ENCODE measurements around the gene PKHD1.
"Not testable (repeated sequence)": the region's sequence is repeated elsewhere in the genome, so short reads cannot be mapped to it uniquely, and the experiment has no call there.

The PKHD1 gene

GRCh38 chr6:51856508-51856907, 230.9 kb downstream of the PKHD1 start:
- no peak for DNase-seq (ENCODE audit: low read depth)
- no peak overlapping the region for H3K4me3 ChIP-seq (ENCODE audit: low read depth, low read length)
- TF ChIP-seq MAX (IDR thresholded peaks at IDR 0.05; ENCODE audit: low read depth, low read length) (no peak), MYC (IDR thresholded peaks at IDR 0.05; ENCODE audit: low read depth, low read length) (no peak), POLR2A (IDR thresholded peaks at IDR 0.05; ENCODE audit: extremely low read depth, insufficient read length) (no peak), CTCF (IDR thresholded peaks at IDR 0.05; ENCODE audit: low read depth, low read length) (no peak)

- TF ChIP-seq CTCF (IDR thresholded peaks at IDR 0.05; ENCODE audit: low read depth, low read length) (peak; percentile 66), MAX (IDR thresholded peaks at IDR 0.05; ENCODE audit: low read depth, low read length) (no peak)
- H3K4me3 ChIP-seq (ENCODE audit: low read depth, low read length), result no peak overlapping the region
- peak; percentile 77 for DNase-seq (ENCODE audit: low read depth)
Observed at GRCh38 chr6:51855310-51856082, 231.9 kb downstream of the PKHD1 start.

- TF ChIP-seq CTCF (IDR thresholded peaks at IDR 0.05; ENCODE audit: low read depth, low read length) (no peak), MAX (IDR thresholded peaks at IDR 0.05; ENCODE audit: low read depth, low read length) (no peak), POLR2A (IDR thresholded peaks at IDR 0.05; ENCODE audit: extremely low read depth, insufficient read length) (no peak)
- no peak for DNase-seq (ENCODE audit: low read depth)
- H3K4me3 ChIP-seq (ENCODE audit: low read depth, low read length), result no peak overlapping the region
Observed at GRCh38 chr6:51854876-51855275, 232.5 kb downstream of the PKHD1 start.

- TF ChIP-seq CTCF (IDR thresholded peaks at IDR 0.05; ENCODE audit: low read depth, low read length) (no peak), MYC (IDR thresholded peaks at IDR 0.05; ENCODE audit: low read depth, low read length) (no peak), POLR2A (IDR thresholded peaks at IDR 0.05; ENCODE audit: extremely low read depth, insufficient read length) (no peak), MAX (IDR thresholded peaks at IDR 0.05; ENCODE audit: low read depth, low read length) (no peak)
- no peak for DNase-seq (ENCODE audit: low read depth)
- no peak overlapping the region for H3K4me3 ChIP-seq (ENCODE audit: low read depth, low read length)
Observed at GRCh38 chr6:51854347-51854746, 233.1 kb downstream of the PKHD1 start.

GRCh38 chr6:51853109-51853508, 234.3 kb downstream of the PKHD1 start:
- not testable (repeated sequence) for DNase-seq (ENCODE audit: low read depth); H3K4me3 ChIP-seq (ENCODE audit: low read depth, low read length)

GRCh38 chr6:51846531-51846930, 240.9 kb downstream of the PKHD1 start:
- no peak overlapping the region for H3K4me3 ChIP-seq (ENCODE audit: low read depth, low read length)
- no peak for DNase-seq (ENCODE audit: low read depth)
- TF ChIP-seq MYC (IDR thresholded peaks at IDR 0.05; ENCODE audit: low read depth, low read length) (no peak), MAX (IDR thresholded peaks at IDR 0.05; ENCODE audit: low read depth, low read length) (no peak), CTCF (IDR thresholded peaks at IDR 0.05; ENCODE audit: low read depth, low read length) (no peak), POLR2A (IDR thresholded peaks at IDR 0.05; ENCODE audit: extremely low read depth, insufficient read length) (no peak)
